Measurements from ENCODE around the gene DLST. TPM values are rescaled to one million over a fixed set of nuclear protein-coding genes. Genes with fewer than 3 reads are reported as not detected.

DLST gene
- total RNA-seq, 4 donors from 2014 or later, result 79.1 to 190 (median 97.2) TPM

DNA sequence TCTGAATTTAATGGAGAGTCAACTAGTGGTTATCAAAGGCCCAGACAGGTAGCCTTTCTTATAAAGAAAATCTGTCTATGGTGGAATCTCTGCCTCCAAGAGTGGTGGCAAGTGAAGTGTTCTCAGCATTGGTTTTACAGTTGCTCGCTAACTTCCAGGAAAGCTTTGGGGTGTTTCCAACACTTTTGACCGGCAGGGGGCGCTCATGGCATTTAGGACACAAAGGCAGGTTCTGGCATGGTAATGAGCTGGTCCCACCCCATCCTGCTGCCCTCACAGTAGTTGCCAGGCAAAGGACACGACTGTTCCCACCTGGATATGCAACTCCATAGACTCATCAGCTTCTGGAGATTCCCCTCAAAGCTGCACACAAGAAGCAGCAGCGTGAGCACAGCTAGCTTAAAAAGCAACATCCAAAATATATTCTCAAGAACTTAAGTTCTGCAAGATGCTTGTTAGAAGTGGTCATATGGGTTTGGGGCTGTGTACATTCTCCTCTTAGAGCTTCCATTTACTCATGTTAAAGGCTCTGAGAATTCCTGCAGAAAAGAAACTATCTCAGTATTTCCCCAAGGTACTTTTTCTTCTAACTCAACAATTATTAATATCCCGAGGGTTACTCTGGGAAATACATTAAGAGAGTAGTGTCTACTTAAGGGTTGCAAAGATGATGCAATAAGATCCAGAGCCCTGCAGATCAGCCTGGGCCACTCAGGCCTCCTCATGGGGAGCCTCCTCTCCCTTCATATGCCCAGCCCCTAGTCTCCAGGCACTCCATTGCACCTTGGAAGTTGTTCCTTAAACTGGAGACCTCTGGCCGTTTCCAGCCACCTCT is 20.6 kb upstream of the DLST start:
- DNase-seq (ENCODE audit: low spot score in 2 of 2), result peak; percentile 94 to 95
- Histone ChIP-seq H3K27me3 (no peaks in the 10 kb centered on the region), H3K27ac (no peak overlapping the region), H3K4me1 (peaks cover 4% of the 10 kb centered on the region), H3K36me3 (no peaks in the 10 kb centered on the region), H3K9me3 (no peaks in the 10 kb centered on the region), H3K4me3 (no peak overlapping the region)
- 30% methylated on average over 6 of the region's 7 CpGs for WGBS
- TF ChIP-seq POLR2A (IDR thresholded peaks at IDR 0.05), result no peak
- TF ChIP-seq POLR2AphosphoS5 (IDR thresholded peaks at IDR 0.05), result no peak
- no peak for TF ChIP-seq EP300 (IDR thresholded peaks at IDR 0.05)
- TF ChIP-seq, protein P1, sequence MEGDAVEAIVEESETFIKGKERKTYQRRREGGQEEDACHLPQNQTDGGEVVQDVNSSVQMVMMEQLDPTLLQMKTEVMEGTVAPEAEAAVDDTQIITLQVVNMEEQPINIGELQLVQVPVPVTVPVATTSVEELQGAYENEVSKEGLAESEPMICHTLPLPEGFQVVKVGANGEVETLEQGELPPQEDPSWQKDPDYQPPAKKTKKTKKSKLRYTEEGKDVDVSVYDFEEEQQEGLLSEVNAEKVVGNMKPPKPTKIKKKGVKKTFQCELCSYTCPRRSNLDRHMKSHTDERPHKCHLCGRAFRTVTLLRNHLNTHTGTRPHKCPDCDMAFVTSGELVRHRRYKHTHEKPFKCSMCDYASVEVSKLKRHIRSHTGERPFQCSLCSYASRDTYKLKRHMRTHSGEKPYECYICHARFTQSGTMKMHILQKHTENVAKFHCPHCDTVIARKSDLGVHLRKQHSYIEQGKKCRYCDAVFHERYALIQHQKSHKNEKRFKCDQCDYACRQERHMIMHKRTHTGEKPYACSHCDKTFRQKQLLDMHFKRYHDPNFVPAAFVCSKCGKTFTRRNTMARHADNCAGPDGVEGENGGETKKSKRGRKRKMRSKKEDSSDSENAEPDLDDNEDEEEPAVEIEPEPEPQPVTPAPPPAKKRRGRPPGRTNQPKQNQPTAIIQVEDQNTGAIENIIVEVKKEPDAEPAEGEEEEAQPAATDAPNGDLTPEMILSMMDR (IDR thresholded peaks at IDR 0.05), result peak; percentile 70 to 72

DNA sequence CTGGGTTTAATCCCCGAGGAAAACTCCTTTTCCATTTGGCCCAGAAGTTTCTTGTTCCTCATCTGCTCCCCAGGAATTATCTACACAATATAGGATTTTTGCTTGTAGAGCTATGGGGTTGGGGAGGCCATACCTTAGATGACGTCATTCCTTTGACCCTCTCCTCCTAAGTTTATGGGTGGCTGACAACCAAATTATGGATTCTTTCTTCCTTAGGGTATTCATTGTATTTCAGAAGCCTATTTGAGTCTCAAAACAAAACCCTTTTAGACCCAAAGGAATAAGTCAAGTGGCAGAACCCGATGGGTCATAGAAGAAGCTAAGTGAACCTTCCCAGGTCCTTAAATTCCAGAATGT is 20.0 kb upstream of the DLST start:
- no peak overlapping the region for H3K4me3 ChIP-seq
- no peak for DNase-seq (ENCODE audit: low spot score in 2 of 2)
- H3K36me3 ChIP-seq, result no peaks in the 10 kb centered on the region
- no peaks in the 10 kb centered on the region for H3K27me3 ChIP-seq
- WGBS, result 77% methylated on average over 3 of the region's 3 CpGs
- H3K9me3 ChIP-seq, result no peaks in the 10 kb centered on the region
- H3K4me1 ChIP-seq, result peaks cover 4% of the 10 kb centered on the region
- TF ChIP-seq, protein P1 (IDR thresholded peaks at IDR 0.05), result no peak
- TF ChIP-seq EP300 (IDR thresholded peaks at IDR 0.05), result no peak
- TF ChIP-seq POLR2AphosphoS5 (IDR thresholded peaks at IDR 0.05), result no peak
- no peak for TF ChIP-seq POLR2A (IDR thresholded peaks at IDR 0.05)
- H3K27ac ChIP-seq, result no peak overlapping the region

DNA sequence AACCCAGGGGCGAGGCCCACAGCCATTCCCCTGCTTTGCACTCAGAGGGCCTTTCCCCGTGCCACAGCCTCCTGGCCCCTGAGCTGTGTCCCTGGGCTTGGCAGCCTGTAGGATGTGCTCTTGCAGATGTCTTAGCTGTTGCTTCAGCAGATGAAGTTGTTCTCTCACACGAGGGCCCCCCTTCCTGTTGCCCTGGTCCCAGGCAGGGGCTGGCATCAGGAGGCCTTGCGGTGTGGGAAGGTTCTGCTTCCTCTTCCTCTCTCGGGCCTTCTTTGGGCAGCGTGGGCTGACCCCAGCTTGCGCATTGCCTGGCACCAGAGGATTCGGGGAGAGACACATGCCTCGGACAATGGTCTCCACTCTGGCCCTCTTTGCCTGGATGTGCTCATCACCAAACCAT is 18.4 kb upstream of the DLST start:
- H3K36me3 ChIP-seq, result no peaks in the 10 kb centered on the region
- no peaks in the 10 kb centered on the region for H3K9me3 ChIP-seq
- peaks cover 4% of the 10 kb centered on the region for H3K4me1 ChIP-seq
- DNase-seq (ENCODE audit: low spot score in 2 of 2), result no peak
- WGBS, result 71% methylated on average over 7 of the region's 9 CpGs
- H3K4me3 ChIP-seq, result no peak overlapping the region
- H3K27me3 ChIP-seq, result no peaks in the 10 kb centered on the region
- H3K27ac ChIP-seq, result no peak overlapping the region
- TF ChIP-seq EP300 (IDR thresholded peaks at IDR 0.05), result no peak
- TF ChIP-seq POLR2AphosphoS5 (IDR thresholded peaks at IDR 0.05), result no peak
- no peak for TF ChIP-seq POLR2A (IDR thresholded peaks at IDR 0.05)
- TF ChIP-seq, protein P1 (IDR thresholded peaks at IDR 0.05), result no peak

DNA sequence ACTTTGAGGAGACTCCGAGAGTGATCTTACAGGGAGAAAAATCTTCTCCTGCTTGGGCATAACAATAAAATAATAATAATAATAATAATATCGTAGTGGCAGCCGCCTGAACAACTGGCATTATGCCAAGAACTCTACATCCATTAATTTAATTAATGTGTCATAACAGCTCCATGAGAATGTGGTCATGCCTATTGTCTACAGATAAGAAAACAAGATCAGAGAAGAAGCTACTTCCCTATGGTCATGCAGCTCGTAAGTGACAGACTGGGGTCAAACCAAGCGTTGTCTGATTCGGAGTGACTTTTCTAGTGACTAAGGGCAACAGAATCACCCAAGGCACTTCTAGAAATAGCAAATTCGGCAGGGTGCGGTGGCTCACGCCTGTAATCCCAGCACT is 17.5 kb upstream of the DLST start:
- TF ChIP-seq POLR2AphosphoS5 (IDR thresholded peaks at IDR 0.05), result no peak
- TF ChIP-seq, protein P1 (IDR thresholded peaks at IDR 0.05), result no peak
- TF ChIP-seq POLR2A (IDR thresholded peaks at IDR 0.05), result no peak
- no peak for TF ChIP-seq EP300 (IDR thresholded peaks at IDR 0.05)
- Histone ChIP-seq H3K9me3 (no peaks in the 10 kb centered on the region), H3K4me3 (no peak overlapping the region), H3K27me3 (no peaks in the 10 kb centered on the region), H3K36me3 (no peaks in the 10 kb centered on the region), H3K4me1 (peaks cover 4% of the 10 kb centered on the region), H3K27ac (no peak overlapping the region)
- no peak for DNase-seq (ENCODE audit: low spot score in 2 of 2)
- WGBS, result 81% methylated on average over 9 of the region's 9 CpGs

DNA sequence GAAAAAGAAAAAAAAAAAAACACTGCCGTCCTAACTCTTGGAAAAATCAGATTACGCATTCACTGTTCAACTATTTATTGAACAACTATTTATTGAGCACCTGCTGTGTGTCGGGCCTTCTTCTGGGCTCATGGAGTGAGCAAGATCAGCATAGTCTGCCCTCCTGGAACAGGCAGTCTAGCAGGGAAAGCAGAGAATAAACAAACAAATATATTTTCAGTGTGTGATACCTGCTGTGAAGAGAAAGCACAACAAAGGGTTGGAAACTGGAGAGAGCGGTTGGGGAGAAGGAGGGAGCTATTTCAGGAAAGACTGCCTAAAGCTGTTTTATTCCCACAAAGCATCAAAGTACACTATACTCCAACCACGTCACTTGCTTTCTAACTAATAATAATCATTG is 16.6 kb upstream of the DLST start:
- no peaks in the 10 kb centered on the region for H3K36me3 ChIP-seq
- no peak overlapping the region for H3K27ac ChIP-seq
- no peak overlapping the region for H3K4me3 ChIP-seq
- peaks cover 4% of the 10 kb centered on the region for H3K4me1 ChIP-seq
- 90% methylated on average over 5 of the region's 5 CpGs for WGBS
- H3K9me3 ChIP-seq, result no peaks in the 10 kb centered on the region
- TF ChIP-seq POLR2AphosphoS5 (IDR thresholded peaks at IDR 0.05), result no peak
- TF ChIP-seq, protein P1 (IDR thresholded peaks at IDR 0.05), result no peak
- DNase-seq (ENCODE audit: low spot score in 2 of 2), result no peak
- H3K27me3 ChIP-seq, result no peaks in the 10 kb centered on the region

All from suprapubic skin (tissue), 4 donors.